Fibroblast of lung (primary cell): ENCODE measurements around the gene WNT6.

Source experiments
- EZH2 ChIP-seq: IDR thresholded peaks from 2 replicates; pipeline ENCODE4 v1.5.1; 2012; ENCODE audit warnings: low read length, control low read depth, mild to moderate bottlenecking; ENCODE audit errors: missing control alignments
- TF ChIP-seq, protein P1 (sequence below), 2 donors: IDR thresholded peaks in 1 of 2; conservative IDR thresholded peaks in 1 of 2; 1 replicate in 1 of 2; 2 replicates in 1 of 2; pipeline ENCODE4 v1.5.1; 2011 to 2012; ENCODE audit warnings: low read length in 2 of 2, control low read depth in 1 of 2, inconsistent platforms in 1 of 2, low read depth in 1 of 2, mild to moderate bottlenecking in 1 of 2

DNA sequence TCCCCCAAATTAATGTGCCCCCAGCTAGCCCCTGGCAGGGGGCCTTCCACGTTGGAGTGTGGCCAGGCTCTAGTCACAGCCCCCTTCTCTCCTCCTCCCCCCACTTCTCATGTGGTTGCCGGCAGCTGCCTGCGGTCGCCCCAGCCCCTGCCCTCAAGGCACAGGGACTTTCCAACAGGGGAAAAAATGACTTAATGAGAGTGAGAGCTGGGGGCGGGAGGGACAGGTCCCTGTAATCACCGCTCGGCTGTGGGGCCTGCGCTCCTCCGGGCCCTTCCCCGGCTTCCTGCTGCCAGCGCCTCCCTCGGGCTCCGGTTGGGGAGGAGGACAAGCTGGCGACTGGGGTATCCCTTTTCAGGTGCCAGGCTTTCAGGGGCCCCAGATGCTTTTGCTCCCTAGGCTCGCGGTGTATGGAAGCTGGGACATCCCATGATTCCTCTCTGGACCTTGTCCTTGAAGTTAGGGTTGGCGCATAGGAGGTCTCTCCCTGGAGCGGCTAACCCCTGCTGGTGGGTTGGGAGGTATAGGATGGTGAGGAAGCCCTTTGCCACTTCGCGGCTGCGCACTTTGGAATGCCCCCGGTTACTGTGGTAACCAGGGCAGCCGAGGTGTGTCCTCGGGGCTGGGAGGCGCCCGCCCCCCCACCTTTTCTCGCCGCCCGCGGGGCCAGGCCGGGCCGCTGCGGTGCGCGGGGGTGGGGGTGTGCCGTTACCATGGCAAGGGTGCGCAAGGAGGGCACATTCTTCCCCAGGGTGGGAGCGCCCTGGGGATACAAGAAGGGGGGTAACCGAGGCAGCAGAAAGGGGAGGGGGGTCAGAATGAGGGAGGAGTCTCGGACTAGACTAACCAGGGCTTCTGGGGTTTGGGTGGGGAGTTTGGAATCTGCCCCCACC lies 37.1 kb downstream of the WNT6 start:
- TF ChIP-seq, protein P1, sequence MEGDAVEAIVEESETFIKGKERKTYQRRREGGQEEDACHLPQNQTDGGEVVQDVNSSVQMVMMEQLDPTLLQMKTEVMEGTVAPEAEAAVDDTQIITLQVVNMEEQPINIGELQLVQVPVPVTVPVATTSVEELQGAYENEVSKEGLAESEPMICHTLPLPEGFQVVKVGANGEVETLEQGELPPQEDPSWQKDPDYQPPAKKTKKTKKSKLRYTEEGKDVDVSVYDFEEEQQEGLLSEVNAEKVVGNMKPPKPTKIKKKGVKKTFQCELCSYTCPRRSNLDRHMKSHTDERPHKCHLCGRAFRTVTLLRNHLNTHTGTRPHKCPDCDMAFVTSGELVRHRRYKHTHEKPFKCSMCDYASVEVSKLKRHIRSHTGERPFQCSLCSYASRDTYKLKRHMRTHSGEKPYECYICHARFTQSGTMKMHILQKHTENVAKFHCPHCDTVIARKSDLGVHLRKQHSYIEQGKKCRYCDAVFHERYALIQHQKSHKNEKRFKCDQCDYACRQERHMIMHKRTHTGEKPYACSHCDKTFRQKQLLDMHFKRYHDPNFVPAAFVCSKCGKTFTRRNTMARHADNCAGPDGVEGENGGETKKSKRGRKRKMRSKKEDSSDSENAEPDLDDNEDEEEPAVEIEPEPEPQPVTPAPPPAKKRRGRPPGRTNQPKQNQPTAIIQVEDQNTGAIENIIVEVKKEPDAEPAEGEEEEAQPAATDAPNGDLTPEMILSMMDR (conservative IDR thresholded peaks at IDR 0.05 in 1 of 2, IDR thresholded peaks at IDR 0.05 in 1 of 2; ENCODE audit: low read depth in 1 of 2, low read length in 2 of 2), result no peak
- no peak for TF ChIP-seq EZH2
